Measurements from ENCODE around the gene GNAT1.
"Not testable (repeated sequence)": the region's sequence is repeated elsewhere in the genome, so short reads cannot be mapped to it uniquely, and the experiment has no call there.

GNAT1 gene

DNA sequence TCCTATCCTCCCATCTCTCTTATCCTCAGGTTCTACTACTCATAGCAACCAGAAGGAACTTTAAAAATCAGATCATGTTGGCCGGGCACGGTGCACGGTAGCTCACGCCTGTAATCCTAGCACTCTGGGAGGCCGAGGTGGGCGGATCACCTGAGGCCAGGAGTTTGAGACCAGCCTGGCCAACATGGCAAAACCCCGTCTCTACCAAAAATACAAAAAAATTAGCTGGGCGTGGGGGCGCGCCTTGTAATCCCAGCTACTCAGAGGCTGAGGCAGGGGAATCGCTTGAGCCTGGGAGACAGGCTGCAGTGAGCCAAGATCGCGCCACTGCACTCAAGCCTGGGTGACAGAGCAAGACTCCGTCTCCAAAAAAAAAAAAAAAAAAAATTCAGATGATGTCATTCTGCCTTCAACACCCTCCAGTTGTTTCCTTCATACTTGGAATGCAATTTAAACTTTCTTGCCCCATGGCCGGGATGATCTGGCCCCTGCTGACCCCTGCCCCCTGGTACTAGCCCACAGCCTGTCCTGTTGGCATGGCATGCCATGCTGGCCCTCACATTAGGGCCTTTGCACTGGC, 36.9 kb downstream of the GNAT1 start:
- H3K27me3 ChIP-seq (ENCODE audit: low read depth, low read length); H3K36me3 ChIP-seq (ENCODE audit: control insufficient read depth in 1 of 2, insufficient read depth in 2 of 2, low read length in 2 of 2); H3K9me3 ChIP-seq (ENCODE audit: control insufficient read depth in 1 of 2, low read length in 2 of 2): not testable (repeated sequence)
- Histone ChIP-seq H3K4me1 (ENCODE audit: control insufficient read depth in 1 of 2, insufficient read depth in 2 of 2, low read length in 2 of 2) (peaks cover 0 to 19% of the 10 kb centered on the region in 2 donors), H3K4me3 (ENCODE audit: low read depth in 1 of 2, low read length in 2 of 2) (peak overlapping the region; percentile 81 to 85), H3K27ac (ENCODE audit: low read length) (peak overlapping the region; percentile 75)

DNA sequence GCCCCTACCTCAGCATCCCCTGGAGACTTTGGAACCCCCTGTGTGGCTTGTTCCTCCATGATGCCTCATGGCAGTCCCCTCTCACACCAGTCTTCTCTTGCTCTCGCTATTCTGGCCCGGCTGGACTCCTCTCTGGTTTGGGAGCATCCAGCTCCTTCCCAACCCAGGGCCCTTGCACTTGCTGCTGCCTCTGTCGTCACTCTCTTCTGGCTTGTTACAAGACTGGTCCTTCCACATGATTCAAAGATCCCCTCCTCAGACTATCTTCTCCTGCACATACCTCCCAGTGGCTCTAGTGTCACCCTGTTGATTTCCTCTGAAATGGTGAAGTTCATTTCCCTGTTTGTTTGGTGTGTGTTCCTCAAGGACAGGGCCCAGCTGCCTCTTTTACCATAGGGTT, 38.1 kb downstream of the GNAT1 start:
- no peak overlapping the region for H3K4me3 ChIP-seq (ENCODE audit: low read depth in 1 of 2, low read length in 2 of 2)
- no peaks in the 10 kb centered on the region for H3K9me3 ChIP-seq (ENCODE audit: control insufficient read depth in 1 of 2, low read length in 2 of 2)
- H3K36me3 ChIP-seq (ENCODE audit: control insufficient read depth in 1 of 2, insufficient read depth in 2 of 2, low read length in 2 of 2) = no peaks in the 10 kb centered on the region
- H3K27ac ChIP-seq (ENCODE audit: low read length) = no peak overlapping the region
- H3K4me1 ChIP-seq (ENCODE audit: control insufficient read depth in 1 of 2, insufficient read depth in 2 of 2, low read length in 2 of 2) = peaks cover 0 to 19% of the 10 kb centered on the region in 2 donors
- no peaks in the 10 kb centered on the region for H3K27me3 ChIP-seq (ENCODE audit: low read depth, low read length)

DNA sequence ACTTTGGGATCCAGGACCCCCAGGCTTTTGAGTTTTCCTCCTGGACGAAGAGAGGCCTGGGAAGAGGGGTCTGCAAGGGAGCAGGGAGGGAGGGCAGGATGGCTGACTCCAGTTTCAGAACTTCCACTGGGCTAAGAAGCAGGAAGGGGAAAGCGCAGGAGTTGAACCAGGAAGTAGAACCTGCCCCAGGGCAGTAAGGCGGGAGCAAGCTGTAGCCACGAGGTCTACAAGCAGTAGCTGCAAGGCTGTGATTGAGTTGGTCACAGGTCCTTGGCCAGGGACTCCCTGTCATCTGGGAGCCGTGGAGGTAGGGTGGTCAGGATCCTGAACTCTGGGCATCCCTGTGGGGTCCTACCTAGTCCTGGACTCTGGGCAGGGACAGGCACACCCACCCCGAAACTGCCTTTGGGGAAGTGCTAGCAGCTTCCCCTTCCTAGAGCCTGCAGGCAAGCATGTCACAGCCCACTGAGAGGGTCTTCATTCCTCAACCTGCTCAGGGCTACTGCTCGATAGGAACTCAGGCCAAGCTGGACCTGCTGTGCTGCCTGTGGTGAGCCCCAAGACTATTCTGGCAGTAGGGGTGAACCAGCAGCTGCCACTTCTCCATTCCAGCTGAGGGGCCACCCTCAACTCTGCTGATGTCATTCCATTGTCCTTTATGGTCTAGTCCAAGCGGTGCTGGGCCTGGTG, 38.8 kb downstream of the GNAT1 start:
- Histone ChIP-seq H3K27ac (ENCODE audit: low read length) (no peak overlapping the region), H3K9me3 (ENCODE audit: control insufficient read depth in 1 of 2, low read length in 2 of 2) (no peaks in the 10 kb centered on the region), H3K36me3 (ENCODE audit: control insufficient read depth in 1 of 2, insufficient read depth in 2 of 2, low read length in 2 of 2) (no peaks in the 10 kb centered on the region), H3K4me1 (ENCODE audit: control insufficient read depth in 1 of 2, insufficient read depth in 2 of 2, low read length in 2 of 2) (peaks cover 0 to 19% of the 10 kb centered on the region in 2 donors), H3K27me3 (ENCODE audit: low read depth, low read length) (no peaks in the 10 kb centered on the region), H3K4me3 (ENCODE audit: low read depth in 1 of 2, low read length in 2 of 2) (no peak overlapping the region)

DNA sequence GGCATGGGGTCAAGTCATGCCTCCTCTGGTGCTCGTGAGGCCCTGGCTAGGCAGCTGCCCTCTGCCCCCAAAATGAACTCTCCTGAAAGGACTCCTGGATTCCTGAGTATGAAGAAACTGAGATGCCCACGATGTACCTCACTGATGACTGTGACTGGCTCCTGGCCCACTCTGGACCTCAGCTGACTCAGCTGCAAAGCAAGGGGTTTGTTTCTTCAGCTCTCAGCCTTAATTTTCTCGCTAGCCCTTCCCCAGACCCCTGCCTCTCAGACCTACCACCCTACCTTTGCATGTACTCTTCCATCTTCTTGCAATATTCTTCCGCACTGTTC, 39.4 kb downstream of the GNAT1 start:
- H3K27ac ChIP-seq (ENCODE audit: low read length) = no peak overlapping the region
- no peaks in the 10 kb centered on the region for H3K36me3 ChIP-seq (ENCODE audit: control insufficient read depth in 1 of 2, insufficient read depth in 2 of 2, low read length in 2 of 2)
- H3K4me3 ChIP-seq (ENCODE audit: low read depth in 1 of 2, low read length in 2 of 2) = no peak overlapping the region
- peaks cover 0 to 19% of the 10 kb centered on the region in 2 donors for H3K4me1 ChIP-seq (ENCODE audit: control insufficient read depth in 1 of 2, insufficient read depth in 2 of 2, low read length in 2 of 2)
- no peaks in the 10 kb centered on the region for H3K9me3 ChIP-seq (ENCODE audit: control insufficient read depth in 1 of 2, low read length in 2 of 2)
- no peaks in the 10 kb centered on the region for H3K27me3 ChIP-seq (ENCODE audit: low read depth, low read length)

DNA sequence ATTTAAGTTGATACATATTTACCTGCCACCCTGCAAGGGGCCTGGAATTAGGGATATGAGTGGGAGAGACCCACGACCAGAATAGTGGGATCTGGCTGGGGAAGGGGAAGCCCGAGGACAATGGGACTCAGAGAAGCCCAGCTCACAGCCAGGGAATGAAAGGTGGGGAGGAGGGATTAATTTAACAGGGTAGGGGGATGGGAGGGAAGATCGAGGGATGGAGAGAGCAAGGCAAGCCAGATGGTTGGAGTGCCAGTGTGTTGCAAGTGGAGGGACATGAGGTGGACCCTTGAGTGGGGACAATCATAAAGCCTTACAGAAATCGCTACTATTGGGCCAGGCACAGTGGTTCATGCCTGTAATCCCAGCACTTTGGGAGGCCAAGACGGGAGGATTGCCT, 40.2 kb downstream of the GNAT1 start:
- Histone ChIP-seq H3K36me3 (ENCODE audit: control insufficient read depth in 1 of 2, insufficient read depth in 2 of 2, low read length in 2 of 2) (no peaks in the 10 kb centered on the region), H3K4me1 (ENCODE audit: control insufficient read depth in 1 of 2, insufficient read depth in 2 of 2, low read length in 2 of 2) (peaks cover 0 to 14% of the 10 kb centered on the region in 2 donors), H3K4me3 (ENCODE audit: low read depth in 1 of 2, low read length in 2 of 2) (no peak overlapping the region), H3K27ac (ENCODE audit: low read length) (no peak overlapping the region), H3K27me3 (ENCODE audit: low read depth, low read length) (no peaks in the 10 kb centered on the region), H3K9me3 (ENCODE audit: control insufficient read depth in 1 of 2, low read length in 2 of 2) (no peaks in the 10 kb centered on the region)

- Histone ChIP-seq H3K4me1 (ENCODE audit: control insufficient read depth in 1 of 2, insufficient read depth in 2 of 2, low read length in 2 of 2) (peaks cover 0 to 15% of the 10 kb centered on the region in 2 donors), H3K4me3 (ENCODE audit: low read depth in 1 of 2, low read length in 2 of 2) (no peak overlapping the region), H3K9me3 (ENCODE audit: control insufficient read depth in 1 of 2, low read length in 2 of 2) (no peaks in the 10 kb centered on the region), H3K27me3 (ENCODE audit: low read depth, low read length) (no peaks in the 10 kb centered on the region), H3K27ac (ENCODE audit: low read length) (no peak overlapping the region), H3K36me3 (ENCODE audit: control insufficient read depth in 1 of 2, insufficient read depth in 2 of 2, low read length in 2 of 2) (no peaks in the 10 kb centered on the region)
Measured at GRCh38 chr3:50232303-50232702, 40.9 kb downstream of the GNAT1 start.

DNA sequence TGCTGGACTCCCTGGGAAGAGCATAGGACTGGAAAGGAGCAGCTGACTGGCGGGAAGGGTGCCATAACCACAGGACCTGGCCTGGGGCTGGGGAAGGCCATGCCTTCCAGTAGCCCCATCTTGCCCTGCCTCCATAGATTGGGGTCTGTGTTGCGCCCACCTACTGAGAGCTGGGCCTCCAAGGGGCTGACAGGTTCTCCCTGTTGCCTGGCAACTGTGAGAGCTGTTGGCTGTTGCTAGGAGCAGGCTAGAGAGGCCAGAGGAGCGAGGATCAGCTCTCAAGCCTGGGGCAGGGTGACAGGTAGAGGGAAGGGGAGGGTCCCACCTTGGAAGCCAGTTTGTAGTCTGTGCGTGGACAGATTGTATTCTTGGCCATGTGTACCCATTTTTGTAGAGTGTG, 41.8 kb downstream of the GNAT1 start:
- no peak overlapping the region for H3K27ac ChIP-seq (ENCODE audit: low read length)
- no peaks in the 10 kb centered on the region for H3K27me3 ChIP-seq (ENCODE audit: low read depth, low read length)
- no peaks in the 10 kb centered on the region for H3K36me3 ChIP-seq (ENCODE audit: control insufficient read depth in 1 of 2, insufficient read depth in 2 of 2, low read length in 2 of 2)
- H3K4me3 ChIP-seq (ENCODE audit: low read depth in 1 of 2, low read length in 2 of 2) = no peak overlapping the region
- peaks cover 0 to 13% of the 10 kb centered on the region in 2 donors for H3K4me1 ChIP-seq (ENCODE audit: control insufficient read depth in 1 of 2, insufficient read depth in 2 of 2, low read length in 2 of 2)
- no peaks in the 10 kb centered on the region for H3K9me3 ChIP-seq (ENCODE audit: control insufficient read depth in 1 of 2, low read length in 2 of 2)

DNA sequence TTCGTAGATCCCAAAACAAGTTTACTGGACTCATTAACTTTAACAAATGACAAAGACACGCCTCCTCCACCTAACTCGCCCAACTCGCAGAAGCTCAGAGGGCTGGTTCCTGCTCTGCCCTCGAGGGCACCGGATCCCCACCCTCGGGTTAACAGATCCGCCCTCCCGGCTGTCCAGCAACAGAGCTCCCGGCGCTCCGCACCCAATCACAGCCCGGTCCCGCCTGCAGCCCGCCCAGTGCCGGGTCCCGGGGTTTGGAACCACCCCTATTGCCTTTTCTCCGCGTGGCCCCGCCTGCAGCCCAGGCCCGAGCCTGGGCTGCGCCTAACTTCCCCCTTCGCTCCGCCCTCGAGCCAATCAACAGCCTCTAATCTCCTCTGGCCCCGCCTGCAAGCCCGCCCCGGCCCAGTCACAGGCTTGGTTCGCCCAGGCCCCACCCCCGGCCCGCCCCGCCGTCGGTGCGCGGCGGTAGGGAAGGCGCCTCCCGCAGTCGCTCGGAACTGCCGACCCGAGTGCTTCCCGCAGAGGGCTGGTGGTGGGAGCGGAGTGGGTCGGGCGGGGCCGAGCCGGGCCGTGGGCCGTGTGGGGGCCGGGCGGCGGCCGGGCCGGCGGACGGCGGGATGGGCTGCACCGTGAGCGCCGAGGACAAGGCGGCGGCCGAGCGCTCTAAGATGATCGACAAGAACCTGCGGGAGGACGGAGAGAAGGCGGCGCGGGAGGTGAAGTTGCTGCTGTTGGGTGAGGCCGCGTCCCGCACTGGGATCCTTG, 44.5 kb downstream of the GNAT1 start, which contains the start of gene GNAI2:
Gene GNAI2 (plus strand): TSS at position 489 of the 768 bp plus-strand sequence. CDS start 132 bp downstream, at position 621.
- Histone ChIP-seq H3K27me3 (ENCODE audit: low read depth, low read length) (no peaks in the 10 kb centered on the region), H3K4me1 (ENCODE audit: control insufficient read depth in 1 of 2, insufficient read depth in 2 of 2, low read length in 2 of 2) (peaks cover 15 to 36% of the 10 kb centered on the region in 2 donors), H3K27ac (ENCODE audit: low read length) (peak within 1 kb of the TSS; percentile 75), H3K4me3 (ENCODE audit: low read depth in 1 of 2, low read length in 2 of 2) (peak within 1 kb of the TSS; percentile 78 to 96), H3K36me3 (ENCODE audit: control insufficient read depth in 1 of 2, insufficient read depth in 2 of 2, low read length in 2 of 2) (no peaks in the 10 kb centered on the region), H3K9me3 (ENCODE audit: control insufficient read depth in 1 of 2, low read length in 2 of 2) (no peaks in the 10 kb centered on the region)

DNA sequence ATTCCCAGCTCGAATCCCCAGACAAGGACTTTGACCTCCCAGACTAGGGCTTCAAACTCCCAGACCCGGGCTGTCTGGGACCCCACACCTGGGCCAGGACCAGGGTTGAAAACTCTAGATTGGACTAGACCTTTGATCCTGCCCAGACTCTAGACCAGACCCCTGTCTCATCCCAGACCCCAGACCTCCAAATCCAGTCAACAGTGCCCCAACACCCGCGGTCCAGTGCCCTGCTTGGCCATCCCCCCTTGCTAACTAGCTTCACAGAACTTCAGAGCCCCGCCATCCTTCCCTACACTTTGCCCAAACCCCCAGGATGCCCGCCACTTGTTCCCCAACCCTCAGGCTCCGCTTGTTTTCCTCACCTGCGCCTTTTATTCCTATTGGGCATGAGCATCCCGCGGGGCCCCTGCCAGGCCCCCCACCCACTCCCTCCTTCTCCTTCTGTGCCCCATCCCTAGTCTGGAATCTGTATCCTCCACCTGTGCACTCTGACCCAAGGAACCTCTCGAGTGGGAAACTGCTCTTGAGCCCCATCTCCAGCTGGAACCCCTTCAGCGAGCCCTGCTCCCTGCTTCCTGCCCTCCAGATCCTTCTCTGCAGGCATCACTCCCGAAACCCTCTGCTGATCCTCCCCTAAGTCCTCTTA, 45.2 kb downstream of the GNAT1 start:
- no peaks in the 10 kb centered on the region for H3K27me3 ChIP-seq (ENCODE audit: low read depth, low read length)
- H3K36me3 ChIP-seq (ENCODE audit: control insufficient read depth in 1 of 2, insufficient read depth in 2 of 2, low read length in 2 of 2) = no peaks in the 10 kb centered on the region
- H3K4me3 ChIP-seq (ENCODE audit: low read depth in 1 of 2, low read length in 2 of 2) = peak overlapping the region; percentile 78 to 96
- peak overlapping the region; percentile 75 for H3K27ac ChIP-seq (ENCODE audit: low read length)
- H3K9me3 ChIP-seq (ENCODE audit: control insufficient read depth in 1 of 2, low read length in 2 of 2) = no peaks in the 10 kb centered on the region
- peaks cover 17 to 43% of the 10 kb centered on the region in 2 donors for H3K4me1 ChIP-seq (ENCODE audit: control insufficient read depth in 1 of 2, insufficient read depth in 2 of 2, low read length in 2 of 2)

DNA sequence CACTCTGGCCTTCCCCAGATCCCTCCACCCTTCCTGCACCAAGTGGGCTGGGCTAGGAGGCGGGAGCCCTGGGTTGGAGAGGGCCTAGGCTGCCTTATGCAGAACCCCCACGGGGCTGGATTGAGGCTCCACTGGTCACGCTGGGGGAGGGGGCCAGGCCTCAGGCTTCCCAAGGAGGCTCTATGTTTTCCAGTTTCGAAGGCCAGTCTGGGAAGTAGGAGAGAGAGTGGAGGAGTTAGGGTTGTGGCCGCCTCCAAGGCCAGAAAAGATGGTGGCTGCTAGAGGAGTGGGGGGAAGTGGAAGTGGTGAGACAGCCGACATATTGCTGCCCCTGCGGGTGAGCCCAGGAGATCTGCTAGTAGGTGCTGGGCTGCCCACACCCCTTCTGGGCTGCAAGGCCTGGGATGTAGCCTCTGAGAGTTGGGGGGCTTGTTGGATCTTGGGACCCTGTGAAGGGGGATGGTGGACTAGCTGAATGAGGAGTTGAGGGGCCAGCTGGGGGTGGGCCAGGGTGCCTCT, 45.8 kb downstream of the GNAT1 start:
- H3K4me1 ChIP-seq (ENCODE audit: control insufficient read depth in 1 of 2, insufficient read depth in 2 of 2, low read length in 2 of 2) = peaks cover 23 to 49% of the 10 kb centered on the region in 2 donors
- no peaks in the 10 kb centered on the region for H3K27me3 ChIP-seq (ENCODE audit: low read depth, low read length)
- H3K9me3 ChIP-seq (ENCODE audit: control insufficient read depth in 1 of 2, low read length in 2 of 2) = no peaks in the 10 kb centered on the region
- H3K4me3 ChIP-seq (ENCODE audit: low read depth in 1 of 2, low read length in 2 of 2) = peak overlapping the region; percentile 78 to 96
- no peaks in the 10 kb centered on the region for H3K36me3 ChIP-seq (ENCODE audit: control insufficient read depth in 1 of 2, insufficient read depth in 2 of 2, low read length in 2 of 2)
- peak overlapping the region; percentile 75 for H3K27ac ChIP-seq (ENCODE audit: low read length)

All from muscle layer of duodenum (tissue), 2 donors.